Gastrocnemius medialis (tissue), 4 donors: Measurements from ENCODE around the gene RILP.

Experiments used
- CTCF ChIP-seq, 5 experiments: fragments of 450-650 bp in 3 of 5; fragments of 200-600 bp in 2 of 5; sonication (generic) in 2 of 5; IDR thresholded peaks in 4 of 5; conservative IDR thresholded peaks in 1 of 5; 1 replicate in 4 of 5; 2 replicates in 1 of 5; pipeline ENCODE4 v1.5.1; 2016 to 2019; ENCODE audit warnings: antibody characterized with exemption in 5 of 5, mild to moderate bottlenecking in 3 of 5, moderate library complexity in 3 of 5
- POLR2A ChIP-seq, 2 donors: fragments of 450-650 bp; IDR thresholded peaks; one replicate each; pipeline ENCODE4 v1.6.1; 2017; ENCODE audit warnings: antibody characterized with exemption in 2 of 2, mild to moderate bottlenecking in 2 of 2, moderate library complexity in 2 of 2

- TF ChIP-seq CTCF (IDR thresholded peaks at IDR 0.05 in 4 of 5, conservative IDR thresholded peaks at IDR 0.05 in 1 of 5) (no peak), POLR2A (IDR thresholded peaks at IDR 0.05) (no peak)
Observed at GRCh38 chr17:1620486-1620885, 29.2 kb downstream of the RILP start.
